Bone marrow (tissue), 2 donors: ENCODE measurements around the gene ETNPPL.

ENCODE experiments used
- DNase-seq, 2 donors: peaks; one replicate each; lab custom pipeline; 2025; lab: John Stamatoyannopoulos, UW

Gene ETNPPL

DNA sequence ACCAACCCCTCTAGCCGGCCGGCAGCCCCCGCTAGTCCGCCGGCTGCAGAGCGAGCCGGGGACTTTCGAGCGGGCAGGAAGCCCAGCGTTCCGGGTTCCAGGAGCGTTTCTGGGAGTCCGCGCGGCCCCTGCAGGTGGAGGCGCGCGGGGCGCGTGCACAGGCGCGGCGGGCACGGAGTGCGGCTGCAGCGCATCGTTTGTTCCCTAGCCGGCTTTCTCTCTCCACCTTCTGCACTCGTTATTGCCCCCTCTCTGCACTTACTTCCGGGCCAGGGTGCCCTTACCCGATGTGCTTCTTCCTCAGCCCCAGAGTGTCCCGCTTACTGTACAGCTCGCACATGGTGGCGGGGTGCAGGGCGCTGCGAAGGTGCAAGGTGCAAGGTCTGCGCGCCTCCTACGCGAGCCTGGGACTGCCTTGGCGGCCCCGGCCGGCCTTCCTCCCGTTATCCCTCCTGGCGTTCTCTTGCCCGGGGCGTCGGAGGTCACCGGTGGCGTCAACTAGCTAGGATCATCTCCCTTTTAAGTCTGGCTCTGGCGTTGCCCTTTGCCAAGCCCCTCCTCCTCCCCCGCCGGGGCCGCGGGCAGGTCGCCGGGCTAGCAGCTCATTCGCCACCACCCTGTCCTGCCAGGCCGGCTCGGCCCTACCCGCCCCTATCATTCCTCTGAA is at the start of gene ETNPPL:
Gene ETNPPL (minus strand): TSS at position 495 of the 667 bp plus-strand sequence. CDS start 155 bp downstream, at position 340.
- DNase-seq = no peak

DNA sequence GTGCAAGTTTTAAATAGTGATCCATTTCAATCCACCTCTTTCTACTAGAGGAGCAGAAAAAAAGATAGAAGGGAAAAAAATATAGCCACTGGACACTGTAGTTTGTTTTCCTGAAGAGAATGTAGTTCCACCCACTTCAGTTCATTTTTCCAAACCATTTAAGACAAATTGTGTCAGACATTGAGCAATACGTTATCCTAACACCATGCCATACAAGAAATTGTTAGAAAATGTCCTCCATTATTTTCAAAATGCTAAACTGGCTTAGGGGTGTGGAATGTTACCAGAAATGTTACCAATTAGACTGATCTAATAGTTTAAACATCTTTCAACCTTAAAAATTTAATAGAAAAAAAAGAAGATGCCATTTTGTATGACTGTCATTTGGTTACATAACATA is 48.6 kb upstream of the ETNPPL start:
- DNase-seq = no peak

DNA sequence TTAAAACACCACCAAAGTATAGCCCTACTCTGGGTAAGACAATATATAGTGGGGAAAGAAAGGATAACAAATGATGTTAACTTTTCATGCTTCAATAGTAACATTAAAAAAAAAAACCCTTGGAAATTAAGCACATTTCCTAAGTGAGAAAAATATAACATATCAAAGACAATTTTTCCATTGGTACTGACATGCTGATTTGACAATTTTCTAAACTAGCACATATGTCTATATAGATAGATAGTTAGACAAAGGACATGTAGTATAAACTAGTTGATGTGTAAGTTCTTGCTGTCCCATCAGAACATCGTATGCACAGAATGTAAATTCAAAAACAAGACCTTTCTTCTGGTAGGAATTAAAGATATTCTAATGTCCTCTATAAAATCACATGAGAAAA is 47.2 kb upstream of the ETNPPL start:
- DNase-seq = no peak

DNA sequence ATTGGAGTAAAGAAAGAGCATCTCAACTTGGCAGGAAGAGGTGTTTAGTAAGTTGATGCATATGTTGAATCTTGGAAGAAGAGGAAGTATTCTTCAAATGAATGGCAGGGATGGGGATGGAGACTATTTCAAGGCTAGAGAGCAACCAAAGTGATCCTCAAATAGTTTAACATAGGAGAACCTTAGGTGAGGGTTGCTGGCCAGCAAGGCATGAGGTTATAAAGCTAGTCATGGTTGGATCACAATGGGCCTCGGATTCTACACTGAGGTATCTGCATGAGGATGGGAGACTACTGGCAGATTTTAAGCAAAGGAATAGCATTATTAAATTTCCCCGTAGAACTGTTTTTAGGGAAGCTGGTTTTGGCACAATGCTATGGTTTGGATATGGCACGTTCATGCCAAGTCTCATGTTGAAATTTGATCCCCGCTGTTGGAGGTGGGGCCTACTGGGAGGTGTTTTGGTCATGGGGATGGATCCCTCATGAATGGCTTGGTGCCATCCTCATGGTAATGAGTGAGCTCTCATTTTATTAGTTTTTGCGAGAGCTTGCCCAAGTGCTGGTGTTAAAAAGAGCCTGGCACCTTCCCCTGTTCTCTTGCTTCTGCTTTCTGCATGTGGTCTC is 41.9 kb upstream of the ETNPPL start:
- DNase-seq = no peak

DNA sequence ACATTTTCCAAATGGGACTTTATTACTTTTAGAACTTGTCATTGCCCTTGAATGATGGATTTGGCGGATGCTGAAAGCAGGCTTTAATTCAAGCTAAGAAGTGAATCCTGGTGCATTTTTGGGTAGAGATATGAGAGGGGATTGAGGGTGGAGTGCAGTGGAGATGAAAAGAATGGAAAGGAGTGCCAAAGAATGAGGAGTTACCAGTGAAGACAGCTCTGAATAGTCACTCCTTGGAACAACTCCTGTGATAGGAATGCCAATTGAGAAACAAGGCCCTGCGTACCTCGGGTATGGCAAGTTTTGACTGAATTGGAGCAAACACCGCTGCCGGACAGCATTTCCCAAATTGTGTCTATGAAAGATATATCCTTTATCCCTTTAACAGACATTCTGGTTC is 36.5 kb upstream of the ETNPPL start:
- no peak for DNase-seq

DNA sequence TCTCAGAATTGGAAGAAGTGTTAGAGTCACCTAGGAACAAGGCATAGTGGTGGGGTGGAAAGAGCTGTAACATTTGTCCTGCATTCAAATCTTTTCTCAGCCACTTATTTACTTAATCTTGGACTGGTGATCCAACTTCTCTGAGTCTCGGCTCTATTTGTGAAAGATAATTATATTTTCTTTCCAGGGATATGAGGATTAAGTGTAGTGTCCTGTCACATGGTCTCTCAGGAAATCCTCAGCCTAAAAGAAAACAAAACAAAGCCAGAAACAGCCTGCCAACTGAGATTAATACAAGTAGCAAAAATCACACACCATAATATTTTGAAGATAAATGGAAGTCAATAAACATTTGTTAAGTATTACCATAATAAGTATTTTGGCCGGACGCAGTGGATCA is 33.3 kb upstream of the ETNPPL start:
- DNase-seq = no peak

DNA sequence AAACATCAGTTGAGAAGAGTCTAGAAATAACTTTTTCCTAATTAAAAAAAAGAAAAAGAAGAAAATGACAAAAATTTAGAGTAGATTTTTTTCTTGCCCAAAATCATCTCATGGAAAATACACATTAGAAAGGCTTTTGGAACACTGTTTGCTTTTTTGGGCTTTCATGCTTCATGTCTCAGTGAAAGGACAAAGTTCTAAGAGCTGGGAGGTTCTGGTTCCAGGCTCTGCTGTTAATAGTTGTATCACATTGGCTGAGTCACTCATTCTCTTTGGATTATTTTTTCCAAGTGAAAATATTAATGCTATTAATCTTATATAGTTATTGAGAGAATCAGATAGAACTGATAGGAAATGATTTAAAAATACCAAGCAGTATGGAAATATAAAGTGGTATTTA is 32.9 kb upstream of the ETNPPL start:
- no peak for DNase-seq

DNA sequence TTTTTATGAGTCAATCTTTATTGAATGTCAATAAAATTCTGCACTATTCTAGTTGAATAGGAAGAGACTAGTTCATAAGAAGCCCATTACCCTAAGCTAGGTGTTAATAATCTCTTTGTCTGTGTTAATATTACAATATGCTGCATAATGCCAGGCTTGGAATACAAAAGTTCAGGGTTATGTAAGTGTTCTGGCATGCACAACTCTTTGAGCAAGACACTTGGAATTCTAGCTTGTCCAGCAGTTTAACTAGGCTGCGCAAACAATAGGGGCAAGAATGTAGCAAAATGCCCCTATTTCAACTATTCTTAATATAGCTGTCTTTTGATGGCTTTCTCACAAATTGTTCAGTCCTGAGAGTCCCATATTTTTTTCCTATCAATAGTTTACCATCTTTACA is 31.3 kb upstream of the ETNPPL start:
- no peak for DNase-seq

DNA sequence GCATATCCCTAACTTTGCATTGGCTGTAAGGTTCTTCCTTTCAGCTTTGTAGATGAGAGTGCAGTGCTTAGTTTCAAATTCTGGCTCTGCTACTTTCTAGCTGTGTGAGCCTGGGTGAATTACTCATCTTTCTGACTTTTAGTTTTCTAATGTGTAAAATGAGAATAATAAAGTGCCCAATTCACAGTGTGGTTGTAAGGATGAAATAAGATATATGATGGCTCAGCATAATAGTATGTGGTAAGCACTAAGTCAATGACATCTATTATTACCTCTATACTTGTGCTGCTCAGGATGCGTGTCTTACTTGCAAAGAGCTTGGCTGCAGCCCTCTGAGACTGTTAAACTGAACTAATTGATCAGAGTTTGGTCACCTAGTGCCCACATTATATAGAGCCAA is 30.6 kb upstream of the ETNPPL start:
- no peak for DNase-seq

DNA sequence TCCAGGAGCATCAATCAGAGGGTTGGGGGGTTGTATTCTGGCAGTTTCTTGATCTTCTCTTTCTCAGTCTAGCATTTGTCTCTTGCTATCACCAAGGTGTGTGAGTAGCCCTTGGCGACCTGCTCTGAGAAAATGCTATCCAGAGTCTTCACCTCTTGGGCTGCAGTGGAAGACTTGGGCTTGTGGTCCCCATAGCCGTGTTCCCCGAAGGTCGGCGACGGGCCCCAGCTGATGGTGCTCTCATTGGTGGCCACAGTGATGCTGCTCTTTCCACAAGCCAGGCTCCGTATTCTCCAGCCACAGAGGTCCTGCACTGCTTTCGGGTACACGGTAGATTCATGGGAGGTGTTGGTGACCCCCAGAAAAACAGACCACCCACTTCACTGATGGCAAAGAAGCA is 25.9 kb upstream of the ETNPPL start:
- no peak for DNase-seq

DNA sequence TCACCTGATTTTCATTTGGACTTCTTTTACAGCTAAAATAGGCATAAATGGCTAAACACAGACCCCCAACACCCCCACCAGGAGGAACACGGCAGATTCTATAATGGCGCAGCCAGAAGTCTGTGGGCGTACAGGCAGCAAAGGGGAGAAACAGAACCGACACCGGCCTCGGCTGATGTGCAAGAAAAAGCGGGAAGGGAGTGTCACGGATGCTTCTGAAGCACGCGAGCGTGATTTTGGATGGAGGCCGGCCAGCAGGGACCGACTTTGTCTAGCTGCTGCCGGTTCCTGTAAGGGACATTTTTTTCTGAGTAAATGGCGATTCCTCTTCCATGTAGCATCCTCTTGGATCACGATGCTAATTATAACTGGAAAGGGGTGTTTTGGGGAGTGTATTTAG is 24.9 kb upstream of the ETNPPL start:
- no peak for DNase-seq

DNA sequence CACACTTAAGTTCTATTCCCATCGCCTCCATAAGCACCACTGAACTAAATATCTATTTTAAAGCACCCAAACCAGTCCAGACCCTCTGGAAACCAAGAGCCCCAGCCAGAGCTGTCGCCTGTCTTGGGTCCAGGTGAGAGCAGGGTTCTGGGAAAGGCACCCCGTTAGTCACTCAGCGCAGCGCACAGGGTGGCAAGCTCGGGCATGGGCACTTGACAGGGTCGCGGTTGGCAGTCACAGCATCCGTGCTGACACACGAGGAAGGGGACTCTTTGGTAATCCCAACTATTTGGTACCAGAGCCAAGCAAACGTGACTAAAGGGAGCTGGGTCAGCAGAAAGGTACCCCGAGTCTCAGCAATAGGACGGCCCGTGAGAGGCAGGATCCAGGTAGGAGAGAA is 24.3 kb upstream of the ETNPPL start:
- DNase-seq = no peak

DNA sequence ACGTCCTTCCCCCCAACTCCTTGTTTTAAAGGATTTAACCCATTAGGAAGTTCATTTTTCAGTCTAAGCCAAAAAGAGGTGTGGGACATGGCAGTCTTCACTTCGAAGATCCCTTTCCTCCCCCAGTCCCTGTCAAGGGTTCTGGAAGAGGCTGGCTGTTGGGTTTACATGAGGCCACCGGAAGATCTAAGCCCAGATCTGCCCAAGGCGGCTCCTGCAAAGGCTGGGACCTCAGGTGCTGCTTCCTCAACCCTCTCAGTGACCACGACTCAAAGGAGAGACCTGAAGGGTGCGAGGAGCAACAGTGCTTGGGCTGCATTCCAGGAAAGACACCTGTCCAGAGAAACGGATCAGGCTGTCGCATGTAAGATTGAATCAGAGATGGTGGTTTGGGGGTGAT is 23.5 kb upstream of the ETNPPL start:
- no peak for DNase-seq

DNA sequence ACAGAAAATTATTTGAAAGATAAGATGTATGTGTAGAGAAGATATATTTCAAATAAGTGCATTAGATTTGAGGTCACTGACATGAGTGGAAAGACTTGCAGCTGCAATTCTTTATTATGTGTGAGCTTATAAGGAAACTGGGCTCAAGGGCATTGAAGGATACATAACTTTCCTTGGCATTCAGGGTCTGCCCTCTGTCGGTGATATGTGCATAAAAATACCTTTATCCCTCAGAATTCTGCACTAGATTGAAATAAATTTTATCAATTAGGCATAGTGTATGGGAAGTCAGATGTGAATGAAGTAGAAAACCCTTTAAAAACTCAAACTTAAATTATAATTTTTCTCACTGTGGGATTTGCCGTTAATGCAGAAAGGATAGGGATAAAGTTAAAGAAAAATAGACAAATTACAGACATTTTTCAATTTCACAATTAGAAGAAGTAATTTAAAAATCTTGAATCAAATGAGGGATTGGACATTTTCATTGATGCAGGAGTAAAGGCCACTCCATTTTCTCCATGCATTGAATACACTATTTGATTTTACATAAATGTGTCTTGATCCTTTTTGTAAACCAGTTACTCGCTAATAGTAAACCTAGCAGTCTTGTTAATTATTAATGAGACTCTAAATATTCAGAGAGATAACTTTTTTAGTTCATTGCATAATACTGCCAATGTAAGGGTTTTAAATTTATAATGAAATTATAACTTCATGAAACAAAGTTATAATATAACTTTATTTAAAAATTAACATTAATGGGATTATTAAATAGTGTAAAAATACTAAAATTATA is 21.0 kb upstream of the ETNPPL start:
- no peak for DNase-seq

DNA sequence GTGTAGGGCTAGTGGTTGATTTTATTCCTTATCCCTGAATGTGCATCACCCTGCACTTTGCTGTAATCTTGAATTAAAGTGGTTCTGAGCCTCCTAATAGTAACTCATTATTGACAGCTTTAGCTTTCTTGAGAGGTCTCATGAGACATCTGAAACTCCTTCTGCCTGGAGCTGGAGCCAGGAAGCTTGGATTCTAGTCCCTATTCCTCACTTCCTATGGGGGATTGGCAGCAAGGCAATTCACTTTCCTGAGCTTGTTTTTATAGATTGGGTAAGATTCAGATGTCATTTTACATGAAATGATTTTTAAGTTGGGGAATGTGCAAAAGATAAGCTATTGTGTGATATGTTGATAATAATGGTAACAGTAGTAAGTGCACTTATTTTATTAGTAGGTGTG is 17.1 kb upstream of the ETNPPL start:
- no peak for DNase-seq

DNA sequence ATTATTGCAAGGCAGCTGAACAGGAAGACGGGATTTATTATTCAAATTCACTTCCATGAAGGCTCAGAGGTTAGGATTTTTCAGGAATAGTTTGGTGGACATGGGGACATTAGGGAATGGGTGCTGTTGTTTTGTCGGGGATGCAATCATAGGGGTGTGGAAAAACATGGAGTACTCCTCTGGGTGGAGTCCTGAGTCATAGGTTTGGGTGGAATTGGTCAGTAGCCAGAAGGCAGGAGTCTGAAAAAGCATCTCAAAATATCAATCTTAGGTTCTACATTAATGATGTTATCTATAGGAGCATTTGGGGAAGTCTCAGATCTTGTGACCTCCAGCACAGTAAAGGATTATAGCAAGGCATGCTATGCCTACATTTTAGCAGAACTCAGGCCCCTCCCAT is 14.5 kb upstream of the ETNPPL start:
- DNase-seq = no peak

DNA sequence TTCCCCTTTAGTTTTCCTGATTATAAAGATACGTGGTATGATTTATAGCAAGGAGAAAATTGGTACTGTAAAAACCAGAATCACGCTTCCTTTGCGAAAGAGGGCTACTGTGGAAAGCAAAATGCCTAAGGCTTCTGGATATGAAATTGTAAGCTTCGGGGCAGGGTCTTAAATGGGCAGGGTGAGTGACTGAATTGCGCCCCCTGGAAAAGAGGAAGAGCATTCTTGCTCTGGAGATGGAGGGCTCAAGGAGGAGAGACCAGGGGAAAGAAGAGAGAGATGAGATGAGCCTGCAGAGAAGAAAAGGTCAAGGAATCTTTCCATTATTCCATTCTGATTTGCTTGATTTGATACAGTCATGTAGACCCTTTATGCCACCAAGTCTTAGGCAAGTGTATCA is 13.1 kb upstream of the ETNPPL start:
- no peak for DNase-seq

DNA sequence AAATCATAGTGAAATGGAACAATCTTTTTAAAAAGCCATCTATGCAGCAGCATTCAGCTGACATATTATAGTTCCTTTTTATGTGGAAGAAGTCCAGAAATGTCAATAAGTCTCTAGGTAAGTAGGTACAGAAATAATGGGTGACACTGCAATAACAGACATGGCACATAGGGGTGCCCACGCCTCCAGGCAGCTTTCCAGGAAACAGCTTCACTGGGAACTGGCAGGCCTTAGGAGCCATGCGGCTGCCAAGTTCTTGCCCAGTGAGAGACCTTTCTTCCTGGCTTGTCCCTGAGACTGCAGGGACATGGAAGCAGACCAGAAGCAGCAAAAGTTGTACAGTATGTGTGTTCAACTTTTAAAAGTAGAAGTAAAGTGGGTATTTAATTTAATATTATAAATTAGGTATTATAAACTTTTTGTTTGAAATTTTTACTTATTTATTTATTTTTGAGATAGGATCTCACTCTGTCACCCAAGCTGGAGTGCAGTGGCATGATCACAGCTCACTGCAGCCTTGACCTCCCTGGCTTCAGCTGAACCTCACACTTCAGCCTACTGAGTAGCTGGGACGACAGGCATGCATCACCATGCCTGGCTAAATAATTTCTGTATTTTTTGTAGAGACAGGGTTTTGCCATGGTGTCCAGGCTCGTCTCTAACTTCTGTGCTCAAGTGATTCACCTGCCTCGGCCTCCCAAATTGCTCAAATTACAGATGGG is 12.1 kb upstream of the ETNPPL start:
- DNase-seq = no peak

DNA sequence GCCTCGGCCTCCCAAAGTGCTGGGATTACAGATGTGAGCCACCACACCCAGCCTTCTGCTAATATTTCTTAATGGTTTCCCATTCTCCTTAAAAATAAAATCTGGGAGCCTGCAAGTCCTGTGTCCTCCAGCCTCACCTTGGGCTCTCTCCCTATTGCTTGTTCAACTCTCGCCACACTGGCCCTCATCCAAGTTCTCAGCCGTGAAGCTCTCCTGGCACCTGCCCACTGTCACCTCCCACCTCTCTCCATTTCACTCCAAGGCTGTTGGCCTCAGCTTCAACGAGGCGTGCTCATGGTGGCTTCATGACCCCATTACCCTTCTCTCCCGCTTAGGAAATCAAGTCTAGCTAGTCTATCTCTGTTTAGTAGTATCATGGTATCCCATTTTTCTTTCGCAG is 9.5 kb upstream of the ETNPPL start:
- no peak for DNase-seq

DNA sequence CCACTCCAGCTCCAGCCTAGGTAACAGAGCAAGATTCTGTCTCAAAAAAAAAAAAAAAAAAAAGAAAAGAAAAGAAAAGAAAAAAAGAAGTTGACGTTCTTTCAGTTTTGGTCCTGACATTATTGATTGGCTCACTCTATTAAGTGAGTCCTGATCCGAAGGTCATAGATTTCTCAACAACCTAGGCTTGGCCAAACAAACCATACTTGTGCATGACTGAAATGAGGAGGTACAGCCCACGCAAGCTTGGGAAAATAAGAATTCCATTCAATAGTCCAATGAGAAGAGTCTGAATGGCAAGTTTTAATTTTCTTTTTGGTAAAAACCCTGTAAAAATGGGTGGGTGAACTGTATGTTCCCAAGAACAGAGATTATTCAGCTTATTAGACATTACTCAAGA is 3.2 kb upstream of the ETNPPL start:
- DNase-seq = no peak

DNA sequence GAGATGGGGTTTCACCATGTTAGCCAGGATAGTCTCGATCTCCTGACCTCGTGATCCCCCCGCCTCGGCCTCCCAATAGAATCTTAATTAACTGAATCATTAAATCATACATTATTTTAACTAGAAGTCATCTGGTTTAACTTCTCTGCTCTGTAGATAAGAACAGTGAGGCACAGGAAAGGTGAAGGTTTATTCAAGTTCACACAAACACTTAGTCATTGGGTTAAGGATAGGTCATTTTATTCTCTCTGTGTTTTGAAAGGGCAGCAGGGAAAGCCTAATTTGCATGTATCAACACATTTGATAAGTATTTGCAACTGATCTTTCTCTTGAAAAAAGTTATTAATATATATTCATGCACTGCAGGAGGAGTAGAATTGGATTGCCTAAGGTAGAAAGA is 1.1 kb upstream of the ETNPPL start:
- DNase-seq = no peak

DNA sequence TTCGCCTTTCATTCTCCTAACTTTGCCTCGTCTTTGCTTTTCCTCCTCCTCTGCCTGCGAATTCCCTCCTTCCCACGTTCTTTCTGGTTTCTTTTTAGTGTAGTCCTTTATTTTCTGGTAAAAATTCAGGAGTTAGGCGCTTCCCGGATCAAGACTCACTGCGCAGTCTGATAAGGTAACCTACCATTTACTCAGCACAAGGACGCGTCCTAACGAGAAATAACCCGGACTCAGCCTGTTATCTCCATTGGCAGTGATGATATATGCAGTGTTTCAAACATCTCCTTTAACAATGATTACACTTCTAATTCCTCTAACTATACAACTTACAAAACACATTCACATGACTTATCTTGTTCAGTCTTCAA is 357 bp upstream of the ETNPPL start:
- no peak for DNase-seq

DNA sequence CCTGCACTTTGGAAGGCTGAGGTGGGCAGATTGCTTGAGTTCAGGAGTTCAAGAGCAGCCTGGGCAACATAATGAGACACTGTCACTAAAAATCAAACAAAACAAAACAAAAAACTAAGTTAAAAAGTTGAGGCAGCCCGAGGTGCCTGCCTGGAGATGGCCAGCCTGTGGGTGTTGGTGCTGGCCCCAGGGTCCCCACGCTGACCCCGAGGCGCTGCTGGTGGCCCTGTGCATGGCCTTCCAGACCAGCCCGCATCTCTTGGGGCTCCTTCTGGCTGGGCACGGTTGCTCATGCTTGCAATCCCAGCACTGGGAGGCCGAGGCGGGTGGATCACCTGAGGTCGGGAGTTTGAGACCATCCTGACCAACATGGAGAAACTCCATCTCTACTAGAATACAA is 4.4 kb downstream of the ETNPPL start:
- DNase-seq = no peak
